GM21390 (cell line): ENCODE data around the gene ADGRG1.

Experiments
- ATAC-seq: cut with Tn5 transposase; IDR thresholded peaks from one replicate; pipeline ENCODE4 v1.9.1; 2021; ENCODE audit not compliant: unreplicated experiment

The ADGRG1 gene

GRCh38 chr16:57619606-57620334 lies 8.7 kb upstream of the ADGRG1 start:
- ATAC-seq: no peak

GRCh38 chr16:57620335-57621231 lies 7.8 kb upstream of the ADGRG1 start:
- ATAC-seq: no peak

- no peak for ATAC-seq
These were observed 6.7 kb upstream of the ADGRG1 start for GRCh38 chr16:57621521-57622271.

- no peak for ATAC-seq
These were observed 5.8 kb upstream of the ADGRG1 start for GRCh38 chr16:57622361-57623250.

GRCh38 chr16:57623251-57624043 lies 5.0 kb upstream of the ADGRG1 start:
- no peak for ATAC-seq

- no peak for ATAC-seq
These were observed 4.3 kb upstream of the ADGRG1 start for GRCh38 chr16:57624044-57624688.

GRCh38 chr16:57624806-57625500 lies 3.5 kb upstream of the ADGRG1 start:
- no peak for ATAC-seq

GRCh38 chr16:57626420-57627170 lies 1.8 kb upstream of the ADGRG1 start:
- ATAC-seq: no peak

GRCh38 chr16:57627184-57627871 lies 1.1 kb upstream of the ADGRG1 start:
- ATAC-seq: no peak

GRCh38 chr16:57628783-57629293 lies 408 bp downstream of the ADGRG1 start:
- no peak for ATAC-seq

- no peak for ATAC-seq
These were observed 1.3 kb downstream of the ADGRG1 start for GRCh38 chr16:57629516-57630406.

GRCh38 chr16:57630407-57630797 lies 2.0 kb downstream of the ADGRG1 start:
- ATAC-seq: no peak

GRCh38 chr16:57630931-57631845 lies 2.8 kb downstream of the ADGRG1 start:
- no peak for ATAC-seq

GRCh38 chr16:57632568-57632967 lies 4.1 kb downstream of the ADGRG1 start:
- ATAC-seq: no peak
